AG10803 (cell line): ENCODE measurements around the gene ATG5.

Experiments used
- DNase-seq: peaks from one replicate; pipeline ENCODE4 v3.0.0; 2010; ENCODE audit warnings: low read depth
- H3K4me3 ChIP-seq: 2 replicates; pipeline ENCODE4 v1.5.1; 2011; ENCODE audit warnings: mild to moderate bottlenecking, low read length, control low read depth
- TF ChIP-seq, protein P1 (sequence below): conservative IDR thresholded peaks from 2 replicates; pipeline ENCODE4 v1.5.1; 2011; ENCODE audit warnings: mild to moderate bottlenecking, low read length, control low read depth, inconsistent platforms

Gene ATG5

GRCh38 chr6:106258726-106259125 is 66.8 kb downstream of the ATG5 start:
- DNase-seq, result no peak
- H3K4me3 ChIP-seq, result no peak overlapping the region
- TF ChIP-seq, protein P1, sequence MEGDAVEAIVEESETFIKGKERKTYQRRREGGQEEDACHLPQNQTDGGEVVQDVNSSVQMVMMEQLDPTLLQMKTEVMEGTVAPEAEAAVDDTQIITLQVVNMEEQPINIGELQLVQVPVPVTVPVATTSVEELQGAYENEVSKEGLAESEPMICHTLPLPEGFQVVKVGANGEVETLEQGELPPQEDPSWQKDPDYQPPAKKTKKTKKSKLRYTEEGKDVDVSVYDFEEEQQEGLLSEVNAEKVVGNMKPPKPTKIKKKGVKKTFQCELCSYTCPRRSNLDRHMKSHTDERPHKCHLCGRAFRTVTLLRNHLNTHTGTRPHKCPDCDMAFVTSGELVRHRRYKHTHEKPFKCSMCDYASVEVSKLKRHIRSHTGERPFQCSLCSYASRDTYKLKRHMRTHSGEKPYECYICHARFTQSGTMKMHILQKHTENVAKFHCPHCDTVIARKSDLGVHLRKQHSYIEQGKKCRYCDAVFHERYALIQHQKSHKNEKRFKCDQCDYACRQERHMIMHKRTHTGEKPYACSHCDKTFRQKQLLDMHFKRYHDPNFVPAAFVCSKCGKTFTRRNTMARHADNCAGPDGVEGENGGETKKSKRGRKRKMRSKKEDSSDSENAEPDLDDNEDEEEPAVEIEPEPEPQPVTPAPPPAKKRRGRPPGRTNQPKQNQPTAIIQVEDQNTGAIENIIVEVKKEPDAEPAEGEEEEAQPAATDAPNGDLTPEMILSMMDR, result no peak

- H3K4me3 ChIP-seq, result no peak overlapping the region
- no peak for DNase-seq
- TF ChIP-seq, protein P1, result no peak
Measured at GRCh38 chr6:106257195-106257594, 68.4 kb downstream of the ATG5 start.

GRCh38 chr6:106256201-106256968 is 69.2 kb downstream of the ATG5 start:
- H3K4me3 ChIP-seq, result no peak overlapping the region
- TF ChIP-seq, protein P1, result no peak
- peak; percentile 84 for DNase-seq

DNA sequence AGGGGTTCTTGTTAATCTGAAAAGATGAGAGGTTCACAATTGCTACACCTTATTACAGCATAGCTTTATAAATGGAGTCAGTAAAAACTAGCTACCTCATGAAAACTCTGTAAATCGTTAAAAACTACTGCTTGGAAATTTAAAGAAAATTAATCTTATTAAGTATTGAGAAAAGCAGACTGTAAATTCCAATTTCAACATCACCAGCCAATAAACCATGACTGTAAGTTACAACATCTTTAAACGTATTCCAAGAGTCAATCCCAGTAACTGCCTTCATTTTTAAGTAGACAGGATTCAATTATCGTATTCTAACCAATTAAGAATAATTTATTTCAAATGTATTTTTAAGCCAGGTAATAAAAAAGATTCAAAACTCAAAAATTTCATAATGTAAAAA is 70.3 kb downstream of the ATG5 start:
- DNase-seq, result peak; percentile 64
- TF ChIP-seq, protein P1, result no peak
- no peak overlapping the region for H3K4me3 ChIP-seq

GRCh38 chr6:106254636-106255035 is 70.9 kb downstream of the ATG5 start:
- TF ChIP-seq, protein P1, result no peak
- H3K4me3 ChIP-seq, result no peak overlapping the region
- DNase-seq, result peak; percentile 77

DNA sequence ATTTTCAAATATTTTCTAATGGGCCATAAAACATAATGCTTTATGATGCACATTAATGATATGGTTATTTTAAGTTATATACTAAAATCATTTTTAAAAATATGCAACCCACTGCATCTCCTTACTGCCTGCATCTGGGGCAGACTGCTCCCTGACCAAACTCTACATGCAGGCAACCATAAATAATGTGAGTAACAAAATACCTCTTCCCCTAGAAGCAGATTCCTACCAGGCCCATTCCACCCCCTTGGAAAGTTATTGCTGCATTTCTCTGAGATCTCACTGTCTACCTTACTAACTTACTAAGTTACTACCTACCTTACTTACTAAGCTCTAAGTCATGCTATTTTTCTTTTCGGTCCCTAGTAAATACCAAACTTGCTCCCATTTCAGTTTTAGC is 71.8 kb downstream of the ATG5 start:
- TF ChIP-seq, protein P1, result no peak
- peak; percentile 82 for DNase-seq
- H3K4me3 ChIP-seq, result no peak overlapping the region

DNA sequence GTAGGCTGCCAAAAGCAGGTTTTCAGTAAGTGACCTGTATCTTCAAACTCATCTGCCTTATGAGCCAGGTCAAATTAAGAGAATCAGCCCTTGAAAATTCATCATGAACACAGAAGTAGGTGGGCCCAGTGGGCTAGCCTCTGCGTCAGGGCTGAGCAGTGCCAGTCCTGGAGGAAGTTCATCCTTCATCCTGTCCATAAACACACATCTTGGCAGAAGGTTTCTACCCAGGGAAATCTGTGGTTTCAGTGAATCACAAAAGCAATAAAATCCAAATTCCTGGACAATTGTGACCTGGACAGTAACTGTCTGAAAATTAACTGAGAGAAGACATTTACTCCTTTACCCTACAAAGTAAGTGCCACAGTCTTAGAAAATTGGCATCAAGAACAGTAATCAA is 72.4 kb downstream of the ATG5 start:
- TF ChIP-seq, protein P1, result no peak
- DNase-seq, result peak; percentile 91
- no peak overlapping the region for H3K4me3 ChIP-seq
